Activated CD4-positive, CD25-positive, alpha-beta regulatory T cell (primary cell): ENCODE results near the gene CCDC3.

Experiments
- DNase-seq, 4 experiments: peaks; one replicate each; lab custom pipeline; 2025; lab: John Stamatoyannopoulos, UW

CCDC3 gene

DNA sequence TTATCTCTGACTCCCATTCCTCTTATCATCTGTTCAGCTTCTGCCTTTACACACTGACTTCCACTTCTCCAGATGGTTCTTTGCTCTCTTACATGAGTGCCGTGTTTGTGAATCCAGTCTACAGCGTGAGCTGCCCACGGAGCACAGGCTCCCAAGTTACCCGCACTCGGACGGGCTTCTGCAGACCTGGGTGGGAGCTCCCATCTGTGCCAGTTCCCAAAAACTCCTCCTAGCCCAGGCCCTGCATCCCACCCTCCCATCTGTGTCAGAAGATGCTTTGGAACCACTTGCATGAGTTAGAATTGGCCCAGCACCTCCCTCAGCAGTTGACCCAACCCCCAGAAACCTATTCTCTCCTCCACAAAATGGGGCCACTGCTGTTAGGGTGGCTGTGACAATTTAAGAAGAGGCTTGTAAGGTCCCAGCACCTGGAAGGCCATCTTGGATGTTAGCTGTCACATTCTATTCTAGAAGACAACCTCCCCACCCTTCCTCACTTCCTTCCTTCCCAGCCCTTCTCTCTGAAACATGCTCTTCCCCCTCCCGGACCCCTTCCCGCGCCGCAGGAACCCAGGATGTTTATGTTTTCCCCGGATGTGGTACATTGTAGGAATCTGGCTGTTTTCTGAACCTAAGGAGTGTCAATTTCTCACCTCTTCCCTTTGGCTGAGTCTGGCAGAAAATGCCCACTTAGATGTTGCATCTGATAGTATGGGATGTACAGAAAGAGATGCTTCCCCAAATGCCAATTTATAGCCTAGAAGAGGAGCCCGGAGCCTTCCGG, 79.2 kb downstream of the CCDC3 start:
- DNase-seq, result no peak

DNA sequence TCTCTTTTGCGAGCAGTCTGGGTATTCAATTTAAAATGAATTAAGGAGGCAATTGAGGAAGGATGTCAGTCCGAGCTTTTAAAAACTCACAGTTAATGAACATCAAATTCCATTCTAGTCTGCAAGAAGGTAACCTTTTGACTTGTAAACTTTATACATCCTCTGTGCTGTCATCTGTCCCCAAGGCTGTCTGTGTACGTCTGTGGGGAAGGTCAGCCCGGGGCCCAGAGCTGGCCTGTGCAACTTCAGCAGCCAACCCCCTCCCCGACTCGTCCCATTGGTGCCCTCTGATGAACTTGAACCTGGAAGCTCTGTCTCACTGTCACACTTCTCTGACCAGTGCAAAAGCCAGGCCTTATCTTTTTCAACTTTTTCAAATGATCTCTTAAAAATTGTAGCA, 80.3 kb downstream of the CCDC3 start:
- DNase-seq, result no peak

DNA sequence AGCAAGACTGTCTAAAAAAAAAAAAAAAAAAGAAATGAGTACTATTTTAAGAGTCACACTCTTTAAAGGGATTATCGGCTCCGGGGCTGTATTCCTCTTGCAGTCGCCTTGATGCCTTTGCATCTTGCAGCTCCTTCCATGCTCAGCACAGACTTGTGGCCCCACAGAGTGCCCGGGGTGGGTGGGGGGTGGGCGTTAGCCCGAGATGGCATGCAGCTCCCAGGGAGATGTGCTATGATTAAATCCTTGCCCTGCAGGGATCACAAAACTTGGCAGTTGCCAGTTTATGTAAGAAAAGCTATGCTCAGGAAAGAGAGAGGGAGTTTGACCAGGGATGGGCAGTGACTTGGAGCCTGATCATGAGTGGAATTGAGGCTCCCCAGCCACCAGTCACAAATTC, 81.9 kb downstream of the CCDC3 start:
- DNase-seq, result no peak

DNA sequence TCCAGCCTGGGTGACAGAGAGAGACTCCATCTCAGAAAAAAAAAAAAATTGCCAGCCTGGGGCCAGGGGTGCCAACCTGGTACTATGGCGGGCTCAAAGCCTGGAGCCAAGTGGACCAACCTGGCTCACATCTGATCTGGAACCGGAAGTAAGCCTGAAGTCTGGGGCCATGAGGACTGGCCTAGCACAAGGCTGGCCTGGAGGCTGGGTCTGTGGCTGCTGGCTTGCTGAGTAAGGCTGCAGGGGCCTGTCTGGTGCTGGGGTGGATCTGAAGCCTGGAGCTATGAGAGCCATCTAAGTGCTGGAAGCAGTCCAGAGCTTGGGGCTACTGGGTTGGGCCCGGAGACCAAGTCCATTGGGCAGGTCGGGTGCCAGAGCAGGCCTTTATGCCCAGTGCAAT, 84.9 kb downstream of the CCDC3 start:
- no peak for DNase-seq

DNA sequence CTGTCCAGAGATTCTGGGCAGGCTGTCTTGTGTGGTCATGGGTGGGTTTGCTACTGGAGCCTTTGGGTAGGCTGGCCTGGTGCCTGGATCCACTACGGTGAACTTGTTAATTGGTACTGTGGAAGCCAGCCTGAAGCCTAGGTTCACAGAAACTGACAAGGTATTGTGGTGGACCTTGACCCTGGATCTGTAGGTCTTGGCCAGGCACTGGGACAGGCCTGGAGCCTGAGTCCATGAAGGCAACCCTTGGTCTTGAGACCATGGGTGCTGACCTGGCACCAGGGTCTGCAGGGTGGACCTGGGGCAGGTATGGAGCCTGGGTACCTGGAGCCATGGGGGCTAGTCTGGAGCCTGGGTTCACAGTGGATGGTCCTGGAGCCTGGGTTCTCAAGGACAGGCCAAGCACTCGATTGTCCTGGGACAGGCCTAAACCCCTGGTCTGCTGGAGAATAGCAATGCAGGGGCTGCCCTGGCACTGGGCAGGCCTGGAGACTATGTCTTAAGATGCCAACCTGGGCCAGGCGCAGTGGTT, 85.8 kb downstream of the CCDC3 start:
- no peak for DNase-seq

DNA sequence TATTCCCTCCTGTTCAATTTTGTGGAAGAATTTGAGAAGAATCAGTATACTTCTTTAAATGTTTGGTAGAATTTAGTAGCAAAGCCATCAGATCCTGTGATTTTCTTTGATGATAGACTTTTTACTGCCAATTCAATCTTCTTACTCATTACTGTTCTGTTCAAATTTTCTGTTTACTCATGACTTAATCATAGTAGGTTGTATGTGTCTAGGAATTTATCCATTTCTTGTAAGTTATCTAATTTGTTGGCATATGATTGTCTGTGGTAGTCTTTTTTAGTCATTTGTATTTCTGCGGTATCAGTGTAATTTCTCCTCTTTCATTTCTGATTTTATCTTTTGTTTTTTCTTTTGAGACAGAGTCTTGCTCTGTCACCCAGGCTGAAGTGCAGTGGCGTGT, 87.4 kb downstream of the CCDC3 start:
- DNase-seq, result no peak

DNA sequence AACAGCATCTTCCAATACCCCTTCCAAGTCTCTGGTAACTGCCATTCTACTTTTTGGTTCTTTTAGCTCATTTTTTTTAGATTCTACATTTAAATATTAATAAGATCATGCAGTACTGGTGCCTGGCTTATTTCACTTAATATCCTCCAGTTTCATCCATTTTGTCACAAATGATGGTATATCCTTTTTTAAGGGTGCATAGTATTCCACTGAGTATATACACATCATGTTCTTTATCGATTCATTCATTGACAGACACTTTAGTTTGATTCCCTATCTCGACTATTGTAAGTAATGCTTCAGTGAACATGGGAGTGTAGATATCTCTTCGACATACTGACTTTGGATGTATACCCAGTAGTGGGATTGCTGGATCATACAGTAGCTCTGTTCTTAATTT, 89.7 kb downstream of the CCDC3 start:
- DNase-seq, result no peak

DNA sequence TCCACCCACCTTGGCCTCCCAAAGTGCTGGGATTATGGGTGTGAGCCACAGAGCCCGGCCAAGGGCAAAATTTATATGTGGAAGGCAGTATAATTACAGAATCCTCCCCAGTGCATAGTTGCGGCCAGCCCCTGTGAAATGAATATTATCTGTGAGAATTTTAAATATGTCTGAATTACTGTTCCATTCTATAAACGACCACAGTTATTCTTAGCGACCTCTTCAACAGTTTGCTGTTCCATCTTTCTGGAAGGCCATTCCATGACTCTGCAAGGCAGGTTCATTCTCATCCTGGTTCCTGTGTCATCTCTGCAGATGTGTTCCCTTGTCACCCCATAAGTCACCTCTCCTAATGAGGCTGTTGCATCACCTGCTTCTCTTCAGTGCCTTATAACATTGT, 90.7 kb downstream of the CCDC3 start:
- no peak for DNase-seq

DNA sequence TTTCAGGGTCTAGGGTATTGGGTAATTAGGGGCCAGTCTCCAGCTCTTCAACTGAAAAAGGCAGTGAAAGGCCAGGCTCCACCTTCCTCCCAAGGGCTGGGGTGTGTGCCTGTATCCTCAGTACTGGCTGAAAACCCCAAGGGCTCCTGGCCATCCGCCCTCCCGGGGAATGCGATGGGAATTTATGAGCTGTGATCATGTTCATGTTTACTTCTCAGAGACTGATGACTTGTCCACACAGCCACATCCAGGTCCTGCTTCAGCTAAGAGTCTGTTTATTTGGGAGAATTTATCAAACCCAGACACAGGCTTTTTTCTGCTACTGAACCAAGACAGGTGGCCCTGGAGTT, 91.7 kb downstream of the CCDC3 start:
- no peak for DNase-seq

DNA sequence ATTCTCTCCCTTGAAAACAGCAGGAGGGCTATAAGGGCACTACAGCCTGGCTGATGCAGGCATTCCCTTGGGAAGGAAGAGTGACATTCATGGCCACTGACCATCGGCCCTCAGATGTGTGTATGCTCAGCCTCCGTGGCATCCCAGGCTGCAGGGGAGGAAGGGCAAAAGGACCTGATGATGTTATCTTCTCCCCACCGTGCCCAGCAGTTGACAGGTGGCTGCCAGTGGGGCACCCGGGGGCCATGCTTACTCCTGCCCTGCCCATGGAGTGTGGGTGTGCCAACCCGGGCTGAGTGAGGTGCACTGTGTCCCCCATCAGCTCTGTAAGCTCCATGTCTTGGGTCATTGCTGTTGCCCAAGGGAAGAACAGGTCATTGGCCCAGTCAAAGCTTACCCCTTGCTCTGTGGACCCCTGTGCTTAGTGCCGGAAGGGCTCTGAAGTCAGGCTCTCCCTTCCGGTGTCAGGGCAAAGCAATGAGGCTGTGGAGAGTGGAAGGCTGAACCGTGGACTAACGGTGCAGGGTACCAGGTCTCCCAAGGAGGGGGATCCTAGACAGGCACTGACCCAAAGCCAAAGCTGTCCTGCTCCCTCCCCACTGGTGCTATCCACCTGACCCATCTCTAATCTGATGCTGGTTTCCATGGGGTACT, 92.2 kb downstream of the CCDC3 start:
- no peak for DNase-seq

DNA sequence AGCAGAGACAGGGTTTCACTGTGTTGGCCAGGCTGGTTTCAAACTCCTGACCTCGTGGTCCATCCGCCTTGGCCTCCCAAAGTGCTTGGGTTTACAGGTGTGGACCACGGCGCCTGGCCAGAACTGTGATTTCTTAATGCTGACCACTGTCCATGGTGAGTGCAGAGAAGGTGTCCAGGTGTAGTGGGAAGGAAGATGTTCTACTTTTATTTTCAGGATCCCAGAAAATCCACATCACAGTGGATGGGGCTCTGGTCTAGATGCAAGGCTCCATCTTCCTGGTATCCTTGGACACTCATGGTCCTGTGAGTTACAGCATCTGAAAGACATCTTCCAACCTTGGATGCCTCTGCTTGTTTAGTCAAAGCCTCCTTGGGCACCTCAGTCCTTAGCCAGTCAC, 92.7 kb downstream of the CCDC3 start:
- no peak for DNase-seq

DNA sequence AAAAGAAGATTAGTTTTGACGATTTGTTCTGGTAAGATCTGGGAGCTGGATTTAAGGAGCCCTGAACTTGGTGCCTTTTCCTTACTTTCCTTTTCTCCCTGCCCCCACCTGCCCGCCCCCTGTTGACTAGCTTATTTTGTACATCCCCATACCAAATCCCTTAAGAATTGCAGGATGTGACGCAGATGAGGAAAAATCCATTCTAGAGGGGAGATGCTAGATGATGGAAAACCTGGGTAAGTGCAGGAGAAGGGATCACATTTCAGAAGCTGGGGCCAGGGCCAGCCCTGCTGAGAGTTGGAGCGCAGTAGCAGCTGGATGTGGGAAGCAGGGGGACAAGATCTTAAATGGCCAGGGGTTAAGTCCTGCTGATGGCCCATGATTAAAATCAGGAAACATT, 93.9 kb downstream of the CCDC3 start:
- DNase-seq, result no peak

DNA sequence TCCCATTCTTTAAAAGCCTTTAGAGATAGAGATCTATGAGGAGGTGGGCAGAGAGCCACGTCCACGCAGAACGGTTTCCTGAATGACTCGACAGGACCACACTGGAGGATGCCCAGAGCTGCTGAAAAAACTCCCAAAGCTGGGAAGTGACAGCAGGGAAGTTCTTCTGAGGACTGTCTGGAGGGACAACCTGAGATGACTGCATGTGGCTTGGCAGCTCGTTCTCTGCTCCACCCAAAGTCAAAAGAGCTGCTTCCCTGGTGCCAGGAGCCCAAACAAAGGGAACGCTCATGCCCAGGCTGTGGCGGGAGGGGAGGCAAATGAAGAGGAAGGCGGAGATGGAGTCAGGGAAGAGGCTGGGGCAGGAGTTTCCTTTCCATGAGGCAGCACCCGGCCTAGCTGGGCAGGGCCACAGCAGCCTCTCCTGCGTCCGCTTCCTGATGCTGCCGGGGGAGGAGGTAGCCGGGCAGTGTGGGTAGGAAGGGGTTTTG, 95.4 kb downstream of the CCDC3 start:
- DNase-seq, result no peak

DNA sequence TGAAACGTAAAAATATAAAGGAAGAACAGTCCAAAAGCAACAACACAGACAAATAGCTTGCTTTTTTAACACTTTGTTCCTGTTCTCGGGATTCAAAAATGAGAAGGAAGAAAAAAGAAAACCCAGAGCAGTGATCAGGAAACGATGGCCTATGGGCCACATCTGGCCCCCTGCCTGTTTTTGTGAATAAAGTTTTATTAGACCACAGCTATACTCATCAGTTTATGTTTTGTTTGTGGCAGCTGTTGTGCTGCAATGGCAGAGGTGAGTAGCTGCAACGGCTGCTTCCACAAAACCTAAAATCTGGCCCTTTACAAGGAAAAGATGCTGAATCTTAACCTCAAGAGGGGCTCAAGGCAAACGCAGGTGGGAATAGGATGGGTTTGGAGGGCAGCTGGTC, 96.4 kb downstream of the CCDC3 start:
- no peak for DNase-seq

DNA sequence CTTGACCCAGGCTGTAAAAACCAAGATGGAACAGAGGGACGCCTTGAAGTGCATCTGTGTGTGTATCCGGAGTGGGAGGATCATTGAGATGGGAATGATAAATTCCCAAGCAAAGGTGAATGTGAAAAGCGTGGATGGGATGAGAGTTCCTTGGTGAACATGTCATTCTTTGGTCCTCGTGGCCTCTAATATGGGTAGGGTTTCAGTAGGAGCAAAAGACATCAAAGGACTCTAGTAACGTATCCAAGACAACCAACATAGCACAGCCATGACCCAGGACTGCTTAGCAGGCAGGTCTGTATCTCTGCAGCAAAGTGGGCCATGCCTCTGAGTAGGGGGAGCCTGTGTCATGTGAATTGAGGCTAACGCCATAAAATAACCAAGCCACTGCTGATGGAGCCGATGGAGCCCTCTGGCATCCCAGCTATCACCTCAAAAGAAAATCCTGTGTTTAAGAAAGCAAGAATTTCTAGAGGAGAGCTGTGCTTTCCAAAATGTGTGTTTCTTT, 98.6 kb downstream of the CCDC3 start:
- DNase-seq, result no peak

DNA sequence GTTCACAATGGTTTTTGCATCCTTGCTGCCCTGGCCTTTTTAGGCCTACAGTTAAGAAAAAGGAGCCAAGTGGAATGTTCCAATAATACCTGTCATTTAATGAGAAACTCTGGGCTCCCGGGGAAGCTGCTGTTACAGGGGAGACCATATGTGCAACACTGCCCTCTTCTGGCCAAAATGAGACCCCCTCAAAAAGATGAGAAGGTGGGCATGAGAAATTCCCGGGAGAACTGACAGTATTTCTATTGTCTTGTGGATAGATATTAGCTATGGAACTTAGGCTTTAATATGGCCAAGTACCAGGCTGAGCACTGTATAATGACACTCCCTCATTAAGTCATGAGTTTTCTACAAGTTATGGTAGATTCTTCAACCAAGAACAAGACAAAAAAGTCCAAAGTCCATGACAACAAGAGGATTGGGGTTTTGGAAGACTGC, 99.4 kb downstream of the CCDC3 start:
- DNase-seq, result peak in 2 of 4 experiments; percentile 4 to 7

DNA sequence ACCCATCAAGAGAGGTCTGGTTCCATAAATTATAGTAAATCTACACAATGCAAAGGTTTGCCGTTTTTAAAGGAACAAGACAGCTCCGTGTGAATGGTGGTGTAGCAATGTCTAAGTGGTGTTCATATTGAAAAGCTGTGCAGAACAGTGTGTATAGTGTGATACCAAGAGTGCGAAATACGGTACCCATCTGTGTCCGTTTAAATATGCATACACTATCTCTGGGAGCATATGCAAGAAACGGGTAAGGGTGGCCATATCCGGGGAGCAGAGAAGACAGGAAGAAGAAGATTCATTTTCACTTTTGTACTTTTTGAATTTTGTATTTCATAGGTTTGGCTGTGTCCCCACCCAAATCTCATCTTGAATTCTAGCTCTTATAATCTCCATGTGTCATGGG, 102.0 kb downstream of the CCDC3 start:
- no peak for DNase-seq

DNA sequence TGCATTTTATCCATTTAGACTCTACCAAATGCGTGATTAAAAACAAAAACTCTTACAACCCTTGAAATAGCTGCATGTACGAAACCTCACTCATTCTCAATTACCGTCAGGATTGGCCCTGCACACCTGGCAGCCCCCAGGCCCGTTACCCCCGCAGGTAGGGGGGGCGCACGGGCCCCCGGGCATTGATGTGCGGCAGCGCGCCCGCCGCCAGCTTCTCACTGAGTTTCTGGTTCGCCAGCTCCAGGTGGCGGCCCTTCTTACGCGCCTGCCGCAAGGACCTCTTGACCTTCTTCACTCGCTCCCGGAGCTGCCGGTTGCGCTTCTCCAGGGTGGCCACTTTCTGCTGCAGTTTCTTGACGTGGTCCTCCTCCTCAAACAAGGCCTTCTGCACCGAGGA, 103.2 kb downstream of the CCDC3 start:
- DNase-seq, result no peak

DNA sequence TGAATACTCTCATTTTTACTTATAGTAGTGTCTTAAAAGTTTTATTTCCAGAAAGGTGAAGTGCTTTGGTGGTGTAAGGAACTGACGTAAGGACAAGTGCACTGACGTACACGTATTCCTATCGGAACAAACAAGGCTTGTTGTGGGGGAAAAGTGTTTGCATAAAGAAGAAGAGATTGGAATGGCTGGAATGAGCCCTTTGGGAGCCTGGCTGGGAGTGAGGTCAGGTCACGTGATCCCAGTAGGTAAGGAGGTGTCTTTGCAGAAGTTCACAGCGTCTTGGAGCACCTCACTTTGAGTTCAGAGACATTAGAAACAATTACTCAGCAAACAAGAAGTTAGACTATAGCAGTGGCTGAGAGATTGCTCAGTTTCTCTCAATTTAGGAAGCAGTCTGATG, 104.2 kb downstream of the CCDC3 start:
- DNase-seq, result no peak

DNA sequence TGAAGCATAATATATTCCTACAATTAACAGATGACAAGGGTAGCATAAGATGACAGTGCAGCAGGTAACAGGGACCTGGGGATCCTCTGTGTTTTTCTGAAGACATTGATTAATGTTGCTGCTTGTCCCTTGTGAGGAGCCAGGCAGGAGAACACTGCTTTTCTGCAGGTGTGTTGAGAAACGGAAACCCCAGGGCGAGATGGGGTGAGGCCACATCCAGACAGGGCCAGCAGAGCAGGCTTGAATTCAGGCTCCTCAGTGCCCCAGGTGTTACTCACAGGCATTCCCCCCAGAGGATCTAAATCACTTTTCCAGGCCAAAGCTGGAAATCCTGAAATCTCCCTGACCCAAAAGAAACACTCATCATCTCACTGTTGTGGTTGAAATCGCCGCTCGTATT, 105.3 kb downstream of the CCDC3 start:
- no peak for DNase-seq

DNA sequence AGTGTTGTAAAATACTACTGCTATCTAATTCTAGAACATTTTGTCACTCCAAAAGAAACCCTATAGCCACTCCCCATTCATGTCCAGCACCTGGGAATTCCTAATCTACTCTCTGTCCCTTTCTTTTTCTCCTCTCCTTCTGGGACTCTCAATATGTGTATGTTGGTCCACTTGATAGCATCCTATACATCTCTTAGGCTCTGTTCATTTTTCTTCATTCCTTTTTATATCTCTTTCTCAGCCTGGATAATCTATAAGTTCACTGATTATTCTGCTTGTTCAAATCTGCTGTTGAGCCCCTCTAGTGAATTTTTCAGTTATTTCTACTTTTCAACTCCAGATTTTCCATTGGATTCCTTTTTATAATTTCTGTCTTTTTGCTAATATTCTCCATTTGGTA, 108.6 kb downstream of the CCDC3 start:
- no peak for DNase-seq

DNA sequence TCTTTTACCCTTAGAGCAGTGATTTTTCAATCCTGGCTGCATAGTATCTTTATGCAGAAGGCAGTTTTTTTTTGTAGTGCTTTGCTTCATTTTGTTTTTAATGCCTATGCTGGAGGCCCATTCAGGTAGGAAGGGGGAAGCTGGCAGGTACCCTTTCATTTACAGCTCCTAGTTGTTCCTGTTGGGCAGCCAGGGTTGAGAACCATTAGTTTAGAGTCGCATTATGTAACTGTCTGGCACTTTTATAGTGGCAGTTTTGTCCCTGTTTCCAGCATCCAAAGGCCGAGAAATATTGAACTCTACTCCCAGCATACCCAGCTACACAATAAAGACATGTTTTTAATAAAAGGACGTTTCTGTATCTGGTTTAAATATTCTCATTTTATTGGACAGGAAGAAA, 110.6 kb downstream of the CCDC3 start:
- DNase-seq, result no peak

DNA sequence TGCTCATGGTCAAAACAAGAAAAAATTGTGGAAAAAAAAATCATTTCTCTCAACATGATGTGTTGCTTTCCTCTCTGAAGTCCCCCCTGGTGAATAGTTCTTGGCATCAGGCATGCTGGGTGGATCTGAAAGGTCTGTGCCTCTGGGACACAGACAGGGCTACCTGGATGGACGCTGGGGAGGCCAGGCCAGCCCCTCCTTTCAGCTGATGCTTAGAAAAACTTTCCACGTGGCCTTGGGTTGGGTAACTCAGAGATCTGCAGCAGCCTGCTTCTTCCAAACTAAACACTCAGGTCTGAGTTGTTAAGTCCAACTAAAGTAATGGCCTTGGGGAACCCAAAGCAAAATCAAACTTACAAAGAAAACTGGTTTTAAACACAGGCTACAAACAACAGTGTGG, 113.0 kb downstream of the CCDC3 start:
- DNase-seq, result no peak
